DOHH2 (cell line): ENCODE results near the gene NFAT5.

ENCODE experiments used
- H3F3A ChIP-seq: fragments of 200-600 bp; sonication (generic), shearing (Covaris generic); 2 replicates; pipeline ENCODE4 v1.6.0; 2016; ENCODE audit warnings: antibody characterized with exemption, mild to moderate bottlenecking; ENCODE audit not compliant: control insufficient read depth, insufficient read depth
- H3K27ac ChIP-seq: fragments of 200-600 bp; sonication (generic); 2 replicates; pipeline ENCODE4 v1.5.1; 2014; ENCODE audit warnings: low read depth, mild to moderate bottlenecking, low read length, moderate library complexity
- H3K27me3 ChIP-seq: fragments of 200-600 bp; sonication (generic); 2 replicates; pipeline ENCODE4 v1.6.1; 2014; ENCODE audit warnings: mild to moderate bottlenecking, low read length, mixed read lengths; ENCODE audit not compliant: control insufficient read depth
- H3K36me3 ChIP-seq: fragments of 200-600 bp; sonication (generic); 2 replicates; pipeline ENCODE4 v1.6.1; 2014; ENCODE audit warnings: mild to moderate bottlenecking, low read length, moderate library complexity, mixed read lengths; ENCODE audit not compliant: control insufficient read depth
- H3K4me1 ChIP-seq: fragments of 200-600 bp; sonication (generic); 2 replicates; pipeline ENCODE4 v1.6.1; 2014; ENCODE audit warnings: mild to moderate bottlenecking, low read length, mixed read lengths; ENCODE audit not compliant: control insufficient read depth
- H3K4me2 ChIP-seq: fragments of 200-600 bp; sonication (generic); 2 replicates; pipeline ENCODE4 v1.6.0; 2014; ENCODE audit warnings: mild to moderate bottlenecking, low read length, moderate library complexity
- H3K4me3 ChIP-seq: fragments of 200-600 bp; sonication (generic); 2 replicates; pipeline ENCODE4 v1.5.1; 2014; ENCODE audit warnings: mild to moderate bottlenecking, low read length, mixed read lengths
- H3K79me2 ChIP-seq: fragments of 200-600 bp; sonication (generic); 2 replicates; pipeline ENCODE4 v1.6.1; 2014; ENCODE audit warnings: mild to moderate bottlenecking, low read length, mixed read lengths; ENCODE audit not compliant: control insufficient read depth
- H3K9me2 ChIP-seq: fragments of 200-600 bp; sonication (generic); replicated peaks from 2 replicates; pipeline ENCODE4 v1.6.1; 2014; ENCODE audit warnings: mild to moderate bottlenecking, low read length, mixed read lengths; ENCODE audit not compliant: control insufficient read depth
- H3K9me3 ChIP-seq: fragments of 200-600 bp; sonication (generic); 2 replicates; pipeline ENCODE4 v1.6.1; 2014; ENCODE audit warnings: antibody characterized with exemption, low read length, mixed read lengths; ENCODE audit not compliant: control insufficient read depth, insufficient read depth
- H4K20me1 ChIP-seq: fragments of 200-600 bp; sonication (generic); 2 replicates; pipeline ENCODE4 v1.6.0; 2014; ENCODE audit warnings: low read depth, mild to moderate bottlenecking, antibody characterized with exemption, low read length, moderate library complexity; ENCODE audit not compliant: control insufficient read depth, insufficient read depth
- EZH2phosphoT487 ChIP-seq: fragments of 200-600 bp; sonication (generic); IDR thresholded peaks from 2 replicates; pipeline ENCODE4 v1.6.1; 2017; ENCODE audit warnings: borderline replicate concordance, mild to moderate bottlenecking, antibody characterized with exemption, low read length, moderate library complexity, mixed read lengths
- TF ChIP-seq, protein P1 (sequence below): fragments of 200-600 bp; sonication (generic); IDR thresholded peaks from one replicate; pipeline ENCODE4 v1.5.1; 2014; ENCODE audit warnings: antibody characterized with exemption, mild to moderate bottlenecking, low read depth, low read length; ENCODE audit not compliant: poor library complexity, severe bottlenecking

The NFAT5 gene

DNA sequence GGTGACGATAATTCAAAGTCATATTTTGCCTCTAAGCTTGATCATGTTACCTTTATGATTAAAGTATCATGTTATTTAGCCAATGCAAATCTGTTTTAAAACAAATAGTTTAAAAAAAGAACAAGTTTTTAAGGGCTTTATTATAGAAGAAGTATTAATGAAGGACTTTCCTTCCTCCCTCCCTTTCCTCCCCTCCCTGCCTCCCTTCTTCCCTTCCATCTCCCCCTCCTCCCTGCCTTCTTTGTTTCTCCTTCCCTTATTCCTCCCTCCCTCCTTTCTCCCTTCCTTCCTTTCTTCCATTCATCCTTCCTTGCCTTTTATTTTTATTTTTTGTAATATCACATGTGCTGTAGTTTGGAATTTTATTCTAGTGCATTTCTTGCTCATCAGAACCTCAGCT lies 134.1 kb downstream of the NFAT5 start:
- no peaks in the 10 kb centered on the region for H3K79me2 ChIP-seq
- H3K4me1 ChIP-seq = no peaks in the 10 kb centered on the region
- no peak overlapping the region for H3K27ac ChIP-seq
- no peaks in the 10 kb centered on the region for H4K20me1 ChIP-seq
- no peaks in the 10 kb centered on the region for H3K9me2 ChIP-seq
- H3K4me2 ChIP-seq = no peak overlapping the region
- H3F3A ChIP-seq = peaks cover 5% of the 10 kb centered on the region; the same call in 1 of the 2 replicates
- TF ChIP-seq, protein P1, sequence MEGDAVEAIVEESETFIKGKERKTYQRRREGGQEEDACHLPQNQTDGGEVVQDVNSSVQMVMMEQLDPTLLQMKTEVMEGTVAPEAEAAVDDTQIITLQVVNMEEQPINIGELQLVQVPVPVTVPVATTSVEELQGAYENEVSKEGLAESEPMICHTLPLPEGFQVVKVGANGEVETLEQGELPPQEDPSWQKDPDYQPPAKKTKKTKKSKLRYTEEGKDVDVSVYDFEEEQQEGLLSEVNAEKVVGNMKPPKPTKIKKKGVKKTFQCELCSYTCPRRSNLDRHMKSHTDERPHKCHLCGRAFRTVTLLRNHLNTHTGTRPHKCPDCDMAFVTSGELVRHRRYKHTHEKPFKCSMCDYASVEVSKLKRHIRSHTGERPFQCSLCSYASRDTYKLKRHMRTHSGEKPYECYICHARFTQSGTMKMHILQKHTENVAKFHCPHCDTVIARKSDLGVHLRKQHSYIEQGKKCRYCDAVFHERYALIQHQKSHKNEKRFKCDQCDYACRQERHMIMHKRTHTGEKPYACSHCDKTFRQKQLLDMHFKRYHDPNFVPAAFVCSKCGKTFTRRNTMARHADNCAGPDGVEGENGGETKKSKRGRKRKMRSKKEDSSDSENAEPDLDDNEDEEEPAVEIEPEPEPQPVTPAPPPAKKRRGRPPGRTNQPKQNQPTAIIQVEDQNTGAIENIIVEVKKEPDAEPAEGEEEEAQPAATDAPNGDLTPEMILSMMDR = no peak
- TF ChIP-seq EZH2phosphoT487 = no peak
- H3K36me3 ChIP-seq = peaks cover 20% of the 10 kb centered on the region
- no peaks in the 10 kb centered on the region for H3K9me3 ChIP-seq
- H3K27me3 ChIP-seq = no peaks in the 10 kb centered on the region
- H3K4me3 ChIP-seq = no peak overlapping the region

DNA sequence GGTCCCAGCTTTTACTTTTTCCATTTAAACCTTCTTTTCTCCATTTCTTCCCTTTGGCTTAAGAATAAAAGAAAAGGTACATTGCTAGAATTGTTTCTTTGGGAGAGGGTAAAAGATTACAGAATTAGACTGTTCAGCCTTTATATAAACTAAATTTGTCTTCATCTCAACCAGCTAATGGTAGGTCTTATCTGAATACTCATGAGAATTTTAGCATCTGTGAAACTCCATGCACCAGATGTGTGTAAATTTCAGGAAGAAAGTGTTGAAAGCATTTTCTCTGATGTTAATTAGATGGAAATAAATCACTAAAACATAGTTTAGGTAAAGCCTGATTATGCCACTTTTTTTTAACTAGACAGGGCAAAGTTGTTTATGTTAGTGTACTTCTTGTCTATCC lies 135.7 kb downstream of the NFAT5 start:
- no peak overlapping the region for H3K4me3 ChIP-seq
- H3K79me2 ChIP-seq = no peaks in the 10 kb centered on the region
- no peak for TF ChIP-seq EZH2phosphoT487
- TF ChIP-seq, protein P1 = no peak
- H3K36me3 ChIP-seq = peaks cover 9% of the 10 kb centered on the region; the same call in 1 of the 2 replicates
- no peaks in the 10 kb centered on the region for H3K4me1 ChIP-seq
- H3K27ac ChIP-seq = no peak overlapping the region
- H3K27me3 ChIP-seq = no peaks in the 10 kb centered on the region
- no peaks in the 10 kb centered on the region for H3K9me2 ChIP-seq
- H3F3A ChIP-seq = peaks cover 3% of the 10 kb centered on the region; the same call in 1 of the 2 replicates
- H3K9me3 ChIP-seq = no peaks in the 10 kb centered on the region
- no peak overlapping the region for H3K4me2 ChIP-seq
- no peaks in the 10 kb centered on the region for H4K20me1 ChIP-seq

DNA sequence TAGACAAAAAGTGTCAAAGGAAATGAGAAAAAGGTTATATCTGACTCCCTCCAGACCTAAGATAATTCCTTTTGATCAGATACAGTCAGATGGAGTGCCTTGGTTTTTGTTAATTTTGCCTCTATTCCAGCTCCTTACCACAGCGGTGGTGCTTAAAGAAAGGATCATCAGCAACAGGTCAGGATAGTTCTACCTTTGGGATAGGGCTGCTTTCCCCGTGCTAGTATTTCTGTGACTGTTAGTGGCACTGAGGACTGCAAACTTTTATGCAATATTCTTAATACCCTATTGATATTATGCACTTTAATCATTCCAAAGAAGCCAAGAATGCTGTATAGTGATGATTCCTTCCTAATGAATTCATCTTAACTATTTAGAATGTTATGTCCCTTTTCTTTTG lies 136.1 kb downstream of the NFAT5 start:
- Histone ChIP-seq H3K27ac (no peak overlapping the region), H3K79me2 (no peaks in the 10 kb centered on the region), H4K20me1 (no peaks in the 10 kb centered on the region), H3K4me1 (no peaks in the 10 kb centered on the region), H3K4me2 (no peak overlapping the region), H3F3A (no peaks in the 10 kb centered on the region), H3K9me2 (no peaks in the 10 kb centered on the region), H3K36me3 (peaks cover 9% of the 10 kb centered on the region; the same call in 1 of the 2 replicates), H3K9me3 (no peaks in the 10 kb centered on the region), H3K4me3 (no peak overlapping the region), H3K27me3 (no peaks in the 10 kb centered on the region)
- TF ChIP-seq EZH2phosphoT487 = no peak

DNA sequence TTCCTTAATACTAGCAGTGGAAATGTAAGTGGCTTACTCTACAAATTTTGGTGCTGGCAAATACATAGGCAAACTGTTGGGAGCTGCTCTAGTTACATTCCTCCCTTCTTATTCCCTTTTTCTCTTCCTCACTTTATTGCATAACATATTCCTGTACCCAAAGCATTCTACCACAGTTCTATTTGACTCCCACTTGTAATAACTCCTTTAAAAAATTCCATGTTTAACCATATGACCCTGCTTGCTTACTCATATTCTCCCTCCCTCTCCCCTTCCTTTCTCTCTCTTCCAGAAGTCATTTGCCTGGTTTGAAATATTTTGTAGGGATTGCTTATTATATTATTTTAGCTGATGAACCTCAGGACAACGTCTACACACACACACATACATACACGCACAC lies 137.9 kb downstream of the NFAT5 start:
- H3K9me2 ChIP-seq = no peaks in the 10 kb centered on the region
- H3K9me3 ChIP-seq = no peaks in the 10 kb centered on the region
- no peaks in the 10 kb centered on the region for H4K20me1 ChIP-seq
- TF ChIP-seq EZH2phosphoT487 = no peak
- TF ChIP-seq, protein P1 = no peak
- no peak overlapping the region for H3K4me2 ChIP-seq
- H3K27ac ChIP-seq = no peak overlapping the region
- no peaks in the 10 kb centered on the region for H3K79me2 ChIP-seq
- peaks cover 7% of the 10 kb centered on the region; the same call in 1 of the 2 replicates for H3K36me3 ChIP-seq
- no peaks in the 10 kb centered on the region for H3K4me1 ChIP-seq
- H3F3A ChIP-seq = 0 out of 2 replicates have a peak, but pooled peaks cover 3% of the 10 kb centered on the region
- H3K27me3 ChIP-seq = no peaks in the 10 kb centered on the region
- no peak overlapping the region for H3K4me3 ChIP-seq
